GM12801 (cell line): ENCODE results near the gene TMEM141.

Source experiments
- CTCF ChIP-seq: IDR thresholded peaks from one replicate; pipeline ENCODE4 v1.5.1; 2011; ENCODE audit warnings: control low read depth; ENCODE audit not compliant: insufficient read length; ENCODE audit errors: extremely low read depth

Gene TMEM141

GRCh38 chr9:136751814-136752213, 39.3 kb upstream of the TMEM141 start:
- no peak for TF ChIP-seq CTCF

GRCh38 chr9:136753371-136754058, 37.6 kb upstream of the TMEM141 start:
- no peak for TF ChIP-seq CTCF

- TF ChIP-seq CTCF, result no peak
Measured at GRCh38 chr9:136754059-136754572, 37.0 kb upstream of the TMEM141 start.

- TF ChIP-seq CTCF, result no peak
Measured at GRCh38 chr9:136754626-136755301, 36.4 kb upstream of the TMEM141 start.

- TF ChIP-seq CTCF, result no peak
Measured at GRCh38 chr9:136756134-136756438, 35.1 kb upstream of the TMEM141 start.

- no peak for TF ChIP-seq CTCF
Measured at GRCh38 chr9:136756836-136757235, 34.3 kb upstream of the TMEM141 start.

GRCh38 chr9:136757328-136757727, 33.8 kb upstream of the TMEM141 start:
- no peak for TF ChIP-seq CTCF
